Nephron (organoid): Measurements from ENCODE around the gene RIOX2.
"Not testable (repeated sequence)": the region's sequence is repeated elsewhere in the genome, so short reads cannot be mapped to it uniquely, and the experiment has no call there.

Source experiments
- H3K27ac Mint-ChIP-seq, 3 experiments: 2 replicates each; pipeline ENCODE4 v1.8.0; 2020; ENCODE audit warnings: mixed read lengths in 3 of 3, mild to moderate bottlenecking in 2 of 3, moderate library complexity in 1 of 3
- H3K27me3 Mint-ChIP-seq: 2 replicates; pipeline ENCODE4 v1.8.0; 2021; ENCODE audit warnings: low read depth, mild to moderate bottlenecking, moderate library complexity, mixed read lengths
- H3K36me3 Mint-ChIP-seq: 2 replicates; pipeline ENCODE4 v1.8.0; 2020; ENCODE audit warnings: low read depth, mixed read lengths
- H3K4me1 Mint-ChIP-seq: 2 replicates; pipeline ENCODE4 v1.8.0; 2020; ENCODE audit warnings: mixed read lengths
- H3K4me3 Mint-ChIP-seq, 3 experiments: 2 replicates each; pipeline ENCODE4 v1.8.0; 2020; ENCODE audit warnings: mild to moderate bottlenecking in 3 of 3, mixed read lengths in 3 of 3, moderate library complexity in 2 of 3
- H3K9me3 Mint-ChIP-seq: 2 replicates; pipeline ENCODE4 v1.8.0; 2020; ENCODE audit warnings: mixed read lengths
- CTCF ChIP-seq, 3 experiments: fragments of 200-600 bp; sonication (generic); IDR thresholded peaks; one replicate each; pipeline ENCODE4 v1.5.0; 2021; ENCODE audit warnings: antibody characterized with exemption in 3 of 3; ENCODE audit not compliant: unreplicated experiment in 3 of 3

The RIOX2 gene

GRCh38 chr3:97914388-97914787, 57.8 kb downstream of the RIOX2 start:
- Mint-ChIP-seq H3K27ac (no peak overlapping the region), H3K9me3 (no peaks in the 10 kb centered on the region), H3K36me3 (peaks cover 51% of the 10 kb centered on the region), H3K4me3 (no peak overlapping the region), H3K4me1 (peaks cover 8% of the 10 kb centered on the region), H3K27me3 (no peaks in the 10 kb centered on the region)
- TF ChIP-seq CTCF (IDR thresholded peaks at IDR 0.05; ENCODE audit: unreplicated experiment in 3 of 3) = no peak

GRCh38 chr3:97911459-97911858, 60.8 kb downstream of the RIOX2 start:
- no peak for TF ChIP-seq CTCF (IDR thresholded peaks at IDR 0.05; ENCODE audit: unreplicated experiment in 3 of 3)
- Mint-ChIP-seq H3K36me3 (peaks cover 41% of the 10 kb centered on the region), H3K4me3 (no peak overlapping the region), H3K9me3 (peaks cover 2% of the 10 kb centered on the region), H3K27ac (no peak overlapping the region), H3K27me3 (no peaks in the 10 kb centered on the region), H3K4me1 (peaks cover 3% of the 10 kb centered on the region)

- no peaks in the 10 kb centered on the region for H3K4me1 Mint-ChIP-seq
- H3K27ac Mint-ChIP-seq = no peak overlapping the region
- no peak overlapping the region for H3K4me3 Mint-ChIP-seq
- no peaks in the 10 kb centered on the region for H3K27me3 Mint-ChIP-seq
- no peak for TF ChIP-seq CTCF (IDR thresholded peaks at IDR 0.05; ENCODE audit: unreplicated experiment in 3 of 3)
- peaks cover 2% of the 10 kb centered on the region for H3K9me3 Mint-ChIP-seq
- H3K36me3 Mint-ChIP-seq = peaks cover 38% of the 10 kb centered on the region
Measured at GRCh38 chr3:97910931-97911351, 61.3 kb downstream of the RIOX2 start.

GRCh38 chr3:97910236-97910831, 61.9 kb downstream of the RIOX2 start:
- H3K4me1 Mint-ChIP-seq, H3K4me3 Mint-ChIP-seq, H3K27ac Mint-ChIP-seq, H3K27me3 Mint-ChIP-seq, H3K9me3 Mint-ChIP-seq: not testable (repeated sequence)
- peaks cover 34% of the 10 kb centered on the region for H3K36me3 Mint-ChIP-seq

GRCh38 chr3:97909830-97910229, 62.4 kb downstream of the RIOX2 start:
- H3K9me3 Mint-ChIP-seq = not testable (repeated sequence)

GRCh38 chr3:97901313-97902248, 70.7 kb downstream of the RIOX2 start:
- Mint-ChIP-seq H3K27ac (peak overlapping the region; percentile 53 to 69 (median 65)), H3K4me3 (no peak overlapping the region), H3K4me1 (peaks cover 10% of the 10 kb centered on the region), H3K27me3 (no peaks in the 10 kb centered on the region), H3K9me3 (no peaks in the 10 kb centered on the region), H3K36me3 (peaks cover 14% of the 10 kb centered on the region)
- TF ChIP-seq CTCF (IDR thresholded peaks at IDR 0.05; ENCODE audit: unreplicated experiment in 3 of 3) = no peak

More at GRCh38 chr3:97909830-97910229, 62.4 kb downstream of the RIOX2 start:
- H3K27me3 Mint-ChIP-seq, H3K27ac Mint-ChIP-seq, H3K4me1 Mint-ChIP-seq, H3K4me3 Mint-ChIP-seq: not testable (repeated sequence)
- H3K36me3 Mint-ChIP-seq = peaks cover 31% of the 10 kb centered on the region
